A673 (cell line): ENCODE measurements around the gene DYNLT5.

Experiments
- EZH2 ChIP-seq: fragments of 200-600 bp; sonication (generic); IDR thresholded peaks from 2 replicates; pipeline ENCODE4 v1.6.1; 2017; ENCODE audit warnings: borderline replicate concordance, low read depth, mild to moderate bottlenecking, mixed read lengths, antibody characterized with exemption, low read length; ENCODE audit not compliant: poor library complexity, severe bottlenecking
- TF ChIP-seq, protein P1 (sequence below): fragments of 300-800, 200-600 bp; sonication (generic); conservative IDR thresholded peaks from 2 replicates; pipeline ENCODE4 v1.5.1; 2017; ENCODE audit warnings: low read depth, mild to moderate bottlenecking, antibody characterized with exemption, low read length, moderate library complexity, mixed read lengths

DNA sequence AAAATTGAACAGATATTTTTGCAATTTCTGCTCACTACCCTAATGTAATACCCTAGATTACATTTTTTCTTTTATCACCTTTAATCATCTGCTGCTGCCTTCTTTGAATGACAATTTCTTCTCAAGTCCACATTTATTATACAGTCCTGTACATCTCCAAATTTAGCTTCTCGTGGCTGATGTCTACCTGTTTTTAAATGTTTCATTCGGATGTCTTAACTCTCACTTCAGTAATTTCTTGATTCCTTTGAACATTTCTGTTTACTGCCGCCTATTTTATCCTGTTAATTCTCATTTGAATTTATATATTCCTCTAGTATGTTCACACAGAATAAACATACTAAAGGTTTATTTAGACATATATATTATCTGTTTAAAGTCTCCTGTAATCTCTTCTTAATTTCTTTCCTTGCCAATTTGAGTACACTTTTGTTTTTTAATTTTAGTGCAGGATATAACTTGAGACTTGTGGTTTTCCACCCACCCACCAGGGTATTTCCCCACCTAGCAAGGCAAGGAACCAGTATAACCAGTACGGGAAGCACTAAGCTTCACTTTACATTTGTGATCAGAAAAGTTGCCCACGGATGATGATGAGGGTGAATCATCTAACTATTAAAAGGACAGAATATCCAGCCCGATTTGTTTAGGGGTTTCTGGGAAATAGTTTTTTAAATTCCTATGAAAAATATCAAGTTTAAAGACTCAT lies 36.1 kb downstream of the DYNLT5 start:
- TF ChIP-seq, protein P1, sequence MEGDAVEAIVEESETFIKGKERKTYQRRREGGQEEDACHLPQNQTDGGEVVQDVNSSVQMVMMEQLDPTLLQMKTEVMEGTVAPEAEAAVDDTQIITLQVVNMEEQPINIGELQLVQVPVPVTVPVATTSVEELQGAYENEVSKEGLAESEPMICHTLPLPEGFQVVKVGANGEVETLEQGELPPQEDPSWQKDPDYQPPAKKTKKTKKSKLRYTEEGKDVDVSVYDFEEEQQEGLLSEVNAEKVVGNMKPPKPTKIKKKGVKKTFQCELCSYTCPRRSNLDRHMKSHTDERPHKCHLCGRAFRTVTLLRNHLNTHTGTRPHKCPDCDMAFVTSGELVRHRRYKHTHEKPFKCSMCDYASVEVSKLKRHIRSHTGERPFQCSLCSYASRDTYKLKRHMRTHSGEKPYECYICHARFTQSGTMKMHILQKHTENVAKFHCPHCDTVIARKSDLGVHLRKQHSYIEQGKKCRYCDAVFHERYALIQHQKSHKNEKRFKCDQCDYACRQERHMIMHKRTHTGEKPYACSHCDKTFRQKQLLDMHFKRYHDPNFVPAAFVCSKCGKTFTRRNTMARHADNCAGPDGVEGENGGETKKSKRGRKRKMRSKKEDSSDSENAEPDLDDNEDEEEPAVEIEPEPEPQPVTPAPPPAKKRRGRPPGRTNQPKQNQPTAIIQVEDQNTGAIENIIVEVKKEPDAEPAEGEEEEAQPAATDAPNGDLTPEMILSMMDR = no peak
- TF ChIP-seq EZH2 = no peak
